Ishikawa (cell line): ENCODE results near the gene UNC93A.

Experiments
- CREB1 ChIP-seq: IDR thresholded peaks from 2 replicates; pipeline ENCODE4 v1.6.1; 2012; ENCODE audit warnings: low read depth
- EGR1 ChIP-seq: IDR thresholded peaks from 2 replicates; pipeline ENCODE4 v1.6.1; 2012
- EP300 ChIP-seq: IDR thresholded peaks from 2 replicates; pipeline ENCODE4 v1.6.1; 2012; ENCODE audit warnings: borderline replicate concordance
- REST ChIP-seq: IDR thresholded peaks from 2 replicates; pipeline ENCODE4 v1.6.1; 2012; ENCODE audit warnings: low read depth, mild to moderate bottlenecking
- TAF1 ChIP-seq: IDR thresholded peaks from 2 replicates; pipeline ENCODE4 v1.6.1; 2012; ENCODE audit warnings: low read depth, mild to moderate bottlenecking
- YY1 ChIP-seq: IDR thresholded peaks from 2 replicates; pipeline ENCODE4 v1.6.1; 2012; ENCODE audit warnings: low read depth

GRCh38 chr6:167268683-167269280 is 22.3 kb upstream of the UNC93A start:
- TF ChIP-seq EP300 (no peak), REST (no peak), YY1 (no peak), EGR1 (no peak), CREB1 (no peak), TAF1 (no peak)
